ENCODE measurements around the gene SLC4A1AP. TPM values are rescaled to one million over a fixed set of nuclear protein-coding genes. Genes with fewer than 3 reads are reported as not detected.

Gene SLC4A1AP
- total and polyA plus RNA-seq, 4 donors = 7.2 to 12.3 (median 9.5) TPM

DNA sequence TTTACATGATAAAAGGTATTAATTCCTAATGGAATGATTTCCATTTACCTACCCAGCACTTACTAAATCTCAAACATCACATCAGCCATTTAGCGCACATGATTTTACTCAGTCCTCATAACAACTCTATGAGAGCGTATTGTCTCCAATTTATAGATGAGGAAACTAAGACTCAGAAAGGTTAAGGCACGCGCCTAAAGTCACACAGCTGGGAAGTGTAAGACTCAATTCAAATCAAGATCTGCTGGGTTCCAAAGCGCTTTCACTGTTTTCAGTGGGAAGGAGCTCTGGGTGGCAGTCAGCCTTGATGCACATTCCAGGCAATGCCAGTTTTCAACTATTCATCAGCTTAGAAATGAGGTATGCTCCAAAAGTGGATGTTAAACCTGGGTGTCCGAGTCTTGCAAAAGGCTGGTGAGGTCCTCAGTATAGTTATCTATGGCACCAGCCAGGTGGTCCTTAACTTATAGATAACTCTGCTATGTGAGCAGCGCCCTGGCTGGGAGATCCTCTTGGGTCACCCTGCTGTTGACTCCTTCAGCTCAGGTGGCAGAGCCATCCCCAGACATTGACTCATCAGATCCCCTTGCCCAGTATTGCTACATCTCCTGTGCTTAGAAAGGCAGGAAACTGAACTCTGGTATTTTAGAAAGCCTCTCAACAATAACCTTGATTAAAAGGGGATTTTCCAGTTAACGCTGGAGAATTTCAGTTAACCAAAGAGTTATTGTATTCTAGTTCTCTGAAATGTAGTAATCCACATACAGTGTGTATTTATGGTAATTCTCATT lies 47.1 kb downstream of the SLC4A1AP start (continued):
- TF ChIP-seq, protein P1, sequence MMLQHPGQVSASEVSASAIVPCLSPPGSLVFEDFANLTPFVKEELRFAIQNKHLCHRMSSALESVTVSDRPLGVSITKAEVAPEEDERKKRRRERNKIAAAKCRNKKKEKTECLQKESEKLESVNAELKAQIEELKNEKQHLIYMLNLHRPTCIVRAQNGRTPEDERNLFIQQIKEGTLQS (IDR thresholded peaks at IDR 0.05) = no peak
- TF ChIP-seq HNF4G (IDR thresholded peaks at IDR 0.05) (no peak), FOXA1 (IDR thresholded peaks at IDR 0.05) (no peak), NR2F2 (IDR thresholded peaks at IDR 0.05) (no peak)

DNA sequence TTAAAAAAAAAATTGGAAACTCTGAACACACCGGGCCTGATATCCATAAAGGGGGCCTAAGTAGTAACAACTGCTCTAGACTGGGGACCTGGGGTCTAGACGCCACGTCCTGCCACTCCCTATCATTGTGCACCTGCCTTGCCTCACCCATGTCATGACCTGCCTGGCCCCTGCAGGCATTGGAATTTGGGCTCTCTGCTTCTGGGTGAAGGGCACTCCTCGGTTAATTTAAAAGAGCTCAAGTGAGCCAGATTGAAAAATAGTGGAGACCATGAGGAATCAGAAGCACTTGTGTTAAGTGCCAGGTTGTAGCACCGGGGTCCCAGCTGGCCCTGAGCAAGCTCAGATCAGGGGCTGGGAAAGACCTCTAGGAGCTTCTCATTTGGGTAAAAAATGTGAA lies 48.1 kb downstream of the SLC4A1AP start:
- no peak overlapping the region for H3K4me3 ChIP-seq (ENCODE audit: low read depth in 1 of 3, low read length in 3 of 3)
- 91% methylated on average over 5 of the region's 5 CpGs for WGBS
- no peak for TF ChIP-seq MAX (IDR thresholded peaks at IDR 0.05)
- no peak for TF ChIP-seq CTCF (IDR thresholded peaks at IDR 0.05; ENCODE audit: low read depth, low read length, missing input control)
- no peak for TF ChIP-seq REST (IDR thresholded peaks at IDR 0.05)
- no peak for TF ChIP-seq HNF4A (conservative IDR thresholded peaks at IDR 0.05)
- no peak for TF ChIP-seq TAF1 (conservative IDR thresholded peaks at IDR 0.05)
- TF ChIP-seq FOXA2 (IDR thresholded peaks at IDR 0.05) = no peak
- TF ChIP-seq EGR1 (IDR thresholded peaks at IDR 0.05; ENCODE audit: low read depth in 2 of 2) = no peak
- TF ChIP-seq FOXA1 (IDR thresholded peaks at IDR 0.05) = no peak
- TF ChIP-seq SP1 (IDR thresholded peaks at IDR 0.05) = no peak
- H3K27me3 ChIP-seq (ENCODE audit: control insufficient read depth in 4 of 4, insufficient read depth in 4 of 4, low read length in 3 of 4) = no peaks in the 10 kb centered on the region
- H3K9ac ChIP-seq (ENCODE audit: low read depth in 1 of 2, low read length in 2 of 2) = no peak overlapping the region
- peaks cover 0 to 5% (median 4%) of the 10 kb centered on the region in 4 donors for H3K4me1 ChIP-seq (ENCODE audit: control insufficient read depth in 4 of 4, insufficient read depth in 4 of 4, low read length in 3 of 4)
- no peaks in the 10 kb centered on the region for H3K9me3 ChIP-seq (ENCODE audit: control insufficient read depth in 4 of 4, low read length in 3 of 4)
- H3K36me3 ChIP-seq (ENCODE audit: control insufficient read depth in 4 of 4, insufficient read depth in 3 of 4, low read depth in 1 of 4, low read length in 3 of 4) = no peaks in the 10 kb centered on the region
- DNase-seq (ENCODE audit: low spot score) = no peak
- no peak overlapping the region for H3K27ac ChIP-seq (ENCODE audit: low read depth in 1 of 2, low read length in 2 of 2)

DNA sequence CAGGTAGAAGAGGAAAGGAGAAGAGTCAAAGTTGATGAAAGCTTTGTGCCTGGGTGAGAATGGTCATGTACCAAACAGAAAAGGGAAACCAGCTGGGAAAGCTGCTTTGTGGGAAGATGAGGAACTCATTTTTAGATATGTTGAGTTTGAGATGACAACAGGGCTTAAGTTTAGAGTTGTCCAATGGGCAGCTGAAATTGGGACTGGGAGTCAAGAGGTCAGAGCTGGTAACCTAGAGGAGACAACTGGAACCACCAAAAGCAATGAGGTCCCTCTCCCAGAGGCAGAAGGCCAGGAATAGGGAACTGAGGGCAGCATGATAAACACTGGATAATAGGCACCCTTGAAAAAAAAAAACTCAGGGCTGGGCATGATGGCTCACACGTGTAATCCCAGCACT lies 48.8 kb downstream of the SLC4A1AP start:
- 83% methylated on average over 1 of the region's 1 CpG for WGBS
- Histone ChIP-seq H3K4me1 (ENCODE audit: control insufficient read depth in 4 of 4, insufficient read depth in 4 of 4, low read length in 3 of 4) (peaks cover 0 to 5% (median 4%) of the 10 kb centered on the region in 4 donors), H3K27ac (ENCODE audit: low read depth in 1 of 2, low read length in 2 of 2) (no peak overlapping the region), H3K4me3 (ENCODE audit: low read depth in 1 of 3, low read length in 3 of 3) (no peak overlapping the region), H3K36me3 (ENCODE audit: control insufficient read depth in 4 of 4, insufficient read depth in 3 of 4, low read depth in 1 of 4, low read length in 3 of 4) (no peaks in the 10 kb centered on the region), H3K9me3 (ENCODE audit: control insufficient read depth in 4 of 4, low read length in 3 of 4) (no peaks in the 10 kb centered on the region), H3K9ac (ENCODE audit: low read depth in 1 of 2, low read length in 2 of 2) (no peak overlapping the region), H3K27me3 (ENCODE audit: control insufficient read depth in 4 of 4, insufficient read depth in 4 of 4, low read length in 3 of 4) (no peaks in the 10 kb centered on the region)
- no peak for DNase-seq (ENCODE audit: low spot score)
- no peak for TF ChIP-seq GABPA (IDR thresholded peaks at IDR 0.05 in 1 of 2, conservative IDR thresholded peaks at IDR 0.05 in 1 of 2)
- no peak for TF ChIP-seq NR2F2 (IDR thresholded peaks at IDR 0.05)
- TF ChIP-seq RAD21 (IDR thresholded peaks at IDR 0.05) = no peak
- TF ChIP-seq TAF1 (conservative IDR thresholded peaks at IDR 0.05) = no peak
- TF ChIP-seq FOXA1 (IDR thresholded peaks at IDR 0.05) = no peak
- TF ChIP-seq, protein P1 (IDR thresholded peaks at IDR 0.05) = no peak
- no peak for TF ChIP-seq HNF4A (conservative IDR thresholded peaks at IDR 0.05)
- no peak for TF ChIP-seq EGR1 (IDR thresholded peaks at IDR 0.05; ENCODE audit: low read depth in 2 of 2)
- no peak for TF ChIP-seq SP1 (IDR thresholded peaks at IDR 0.05)
- TF ChIP-seq YY1 (IDR thresholded peaks at IDR 0.05) = no peak
- no peak for TF ChIP-seq FOXA2 (IDR thresholded peaks at IDR 0.05)
- no peak for TF ChIP-seq REST (IDR thresholded peaks at IDR 0.05)
- TF ChIP-seq JUND (IDR thresholded peaks at IDR 0.05) = no peak
- TF ChIP-seq HNF4G (IDR thresholded peaks at IDR 0.05) = no peak
- TF ChIP-seq RXRA (IDR thresholded peaks at IDR 0.05) = no peak
